SH-SY5Y (cell line): ENCODE measurements around the gene HSBP1L1.

Source experiments
- GATA2 ChIP-seq: IDR thresholded peaks from 2 replicates; pipeline ENCODE4 v1.6.1; 2011; ENCODE audit warnings: mild to moderate bottlenecking, low read depth, low read length
- GATA3 ChIP-seq: IDR thresholded peaks from 2 replicates; pipeline ENCODE4 v1.6.1; 2011; ENCODE audit warnings: low read depth, mild to moderate bottlenecking, low read length, moderate library complexity

The HSBP1L1 gene

DNA sequence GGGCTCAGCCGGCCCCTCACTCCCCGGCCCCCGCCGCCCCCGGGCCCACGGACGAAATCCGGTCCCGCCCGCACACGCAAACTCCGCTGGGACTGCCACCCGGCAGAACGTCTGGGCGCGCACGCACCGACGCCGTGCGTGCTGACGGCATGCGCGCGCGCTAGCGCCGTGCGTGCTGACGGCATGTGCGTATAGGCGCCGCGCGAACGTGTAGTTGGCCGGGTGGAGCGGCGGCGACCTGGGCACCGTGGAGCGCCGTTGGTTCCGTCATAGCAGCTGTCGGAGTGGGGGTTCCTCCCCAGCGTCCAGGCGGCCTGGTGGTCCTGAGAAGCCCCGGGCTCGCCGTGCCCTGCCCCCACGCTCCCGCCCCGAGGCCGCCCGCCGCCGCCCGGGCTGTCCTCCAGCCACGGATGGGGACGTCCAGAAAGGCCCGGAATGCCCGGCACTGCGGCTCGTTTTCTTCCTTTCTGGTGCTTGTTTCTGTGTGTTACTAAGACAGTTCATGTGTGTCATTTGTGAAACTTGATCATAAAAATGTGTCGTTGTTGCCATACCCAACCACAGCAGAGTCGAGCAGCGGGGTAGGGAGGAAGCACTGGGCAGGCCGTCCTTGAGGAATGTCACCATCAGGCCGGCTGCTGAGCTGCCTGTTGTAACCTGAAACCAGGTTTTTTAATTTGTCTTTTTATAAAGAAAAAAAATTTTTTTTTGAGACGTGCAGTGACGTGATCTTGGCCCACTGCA is 24.2 kb downstream of the HSBP1L1 start, which contains the start of gene TXNL4A:
TXNL4A (minus strand) TSS at position 113 of the 744 bp plus-strand sequence. CDS start 171 bp downstream, outside the sequence.
- TF ChIP-seq GATA2, result no peak
- no peak for TF ChIP-seq GATA3

DNA sequence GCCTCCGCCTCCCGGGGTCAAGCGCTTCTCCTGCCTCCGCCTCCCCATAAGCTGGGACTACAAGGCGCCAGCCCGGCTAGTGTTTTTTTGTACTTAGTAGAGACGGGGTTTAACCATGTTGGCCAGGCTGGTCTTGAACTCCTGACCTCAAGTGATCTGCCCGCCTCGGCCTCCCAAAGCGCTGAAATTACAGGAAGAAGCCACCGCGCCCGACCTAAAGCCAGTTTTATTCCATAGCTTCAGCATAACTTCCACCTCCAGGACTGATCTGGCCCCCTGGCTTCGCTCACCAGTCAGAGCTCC is 24.7 kb downstream of the HSBP1L1 start:
- TF ChIP-seq GATA2 (no peak), GATA3 (no peak)

DNA sequence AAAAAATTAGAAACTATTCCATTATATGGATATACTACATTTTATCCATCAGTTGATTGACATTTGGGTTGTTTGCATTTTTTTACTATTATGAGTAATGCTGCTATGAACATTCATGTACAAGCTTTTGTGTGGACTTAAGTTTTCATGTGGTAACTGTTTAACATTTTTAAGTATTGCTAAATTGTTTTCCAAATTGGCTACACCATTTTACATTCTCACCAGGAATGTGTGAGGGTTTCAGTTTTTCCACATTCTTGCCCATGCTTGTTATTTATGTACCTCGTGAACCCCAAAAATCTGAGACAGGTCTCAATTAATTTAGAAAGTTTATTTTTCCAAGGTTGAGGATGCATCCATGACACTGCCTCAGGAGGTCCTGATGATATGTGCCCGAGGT is 27.1 kb downstream of the HSBP1L1 start:
- TF ChIP-seq GATA3 (no peak), GATA2 (no peak)

DNA sequence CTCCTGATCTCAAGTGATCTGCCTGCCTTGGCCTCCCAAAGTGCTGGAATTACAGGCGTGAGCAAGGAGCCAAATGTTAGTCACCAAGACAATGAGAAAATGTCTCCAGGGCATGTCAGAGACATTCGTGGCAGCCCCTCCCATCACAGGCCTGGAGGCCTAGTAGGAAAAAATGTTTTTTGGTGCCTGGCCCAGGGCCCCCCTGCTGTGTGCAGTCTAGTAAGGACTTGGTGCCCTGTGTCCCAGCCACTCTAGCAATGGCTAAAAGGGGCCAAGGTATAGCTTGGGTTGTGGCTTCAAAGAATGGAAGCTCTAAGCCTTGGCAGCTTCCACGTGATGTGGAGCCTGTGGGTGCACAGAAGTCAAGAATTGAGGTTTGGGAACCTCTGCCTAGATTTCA is 36.4 kb downstream of the HSBP1L1 start:
- TF ChIP-seq GATA2 (no peak), GATA3 (no peak)

DNA sequence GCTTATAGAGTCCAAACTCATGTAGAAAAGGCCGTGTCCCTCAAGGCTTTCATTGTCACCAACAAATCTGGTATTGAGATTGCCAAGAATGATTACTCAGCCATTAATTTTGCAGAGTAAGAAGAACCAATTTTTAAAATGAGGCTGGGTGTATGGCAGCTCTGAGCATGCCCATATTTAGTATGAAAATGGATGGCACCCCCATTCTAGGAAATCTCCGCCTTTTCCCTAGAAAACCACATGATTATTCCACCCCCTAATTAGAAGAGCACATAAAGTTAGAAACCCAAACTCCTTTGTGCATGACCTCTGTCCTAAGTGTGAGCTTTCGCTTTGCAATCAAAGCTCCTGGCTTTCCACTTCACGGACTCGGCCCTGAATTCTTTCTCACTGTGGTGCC is 38.0 kb downstream of the HSBP1L1 start:
- TF ChIP-seq GATA3, result no peak
- no peak for TF ChIP-seq GATA2

DNA sequence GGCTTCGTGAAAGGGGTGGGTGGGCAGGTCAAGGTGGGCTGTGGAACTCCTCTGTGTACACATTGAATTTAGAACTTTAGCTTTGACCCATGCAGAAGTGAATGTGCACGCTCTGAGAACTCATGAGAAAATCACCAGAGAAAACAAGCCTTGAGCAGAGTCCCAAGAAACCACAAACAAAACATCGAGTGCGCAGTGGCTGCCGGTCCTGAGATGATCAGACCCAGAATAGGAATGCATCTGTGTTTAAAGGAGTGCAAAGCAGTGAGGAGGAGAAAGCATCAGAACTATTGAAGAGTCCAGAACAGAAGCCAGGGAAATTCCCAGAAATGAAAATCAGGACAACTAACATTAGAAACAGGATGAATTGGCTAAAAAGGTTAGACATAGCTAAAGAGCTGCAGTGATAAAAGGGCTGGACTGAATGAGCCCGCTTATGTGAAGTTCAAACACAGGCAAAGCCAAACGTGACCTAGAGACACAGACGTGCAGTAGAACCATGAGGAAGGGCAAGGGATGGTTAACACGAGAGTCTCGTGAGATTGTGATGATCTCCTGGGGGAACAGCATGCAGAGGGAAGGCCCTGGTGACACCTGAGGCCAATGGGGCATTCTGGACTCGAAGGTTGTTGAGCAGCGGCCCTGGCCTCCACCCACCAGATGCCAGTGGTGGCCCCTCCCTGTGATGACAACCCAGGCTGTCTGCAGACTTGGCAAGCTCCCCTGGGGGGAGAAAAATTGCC is 40.3 kb downstream of the HSBP1L1 start:
- TF ChIP-seq GATA3 (no peak), GATA2 (no peak)

DNA sequence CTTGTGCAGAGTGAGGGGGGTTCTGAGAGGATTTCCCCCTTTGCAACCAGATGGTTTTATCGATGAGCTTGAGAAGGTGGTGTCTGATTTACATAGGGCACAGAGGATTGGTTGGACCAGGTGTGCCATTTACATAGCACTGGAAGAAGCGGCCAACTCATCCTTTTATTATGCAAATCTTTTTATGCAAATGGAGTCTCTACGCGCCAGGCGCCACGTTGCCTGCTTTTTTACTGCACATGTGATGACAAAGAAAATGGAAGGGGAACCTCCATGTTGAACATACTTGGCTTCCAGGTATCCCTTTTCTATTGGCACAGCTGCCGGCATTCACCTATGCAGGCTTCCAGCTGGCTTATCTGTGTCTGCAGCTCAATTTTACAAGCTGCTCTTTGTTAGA is 42.3 kb downstream of the HSBP1L1 start:
- TF ChIP-seq GATA2 (no peak), GATA3 (no peak)

DNA sequence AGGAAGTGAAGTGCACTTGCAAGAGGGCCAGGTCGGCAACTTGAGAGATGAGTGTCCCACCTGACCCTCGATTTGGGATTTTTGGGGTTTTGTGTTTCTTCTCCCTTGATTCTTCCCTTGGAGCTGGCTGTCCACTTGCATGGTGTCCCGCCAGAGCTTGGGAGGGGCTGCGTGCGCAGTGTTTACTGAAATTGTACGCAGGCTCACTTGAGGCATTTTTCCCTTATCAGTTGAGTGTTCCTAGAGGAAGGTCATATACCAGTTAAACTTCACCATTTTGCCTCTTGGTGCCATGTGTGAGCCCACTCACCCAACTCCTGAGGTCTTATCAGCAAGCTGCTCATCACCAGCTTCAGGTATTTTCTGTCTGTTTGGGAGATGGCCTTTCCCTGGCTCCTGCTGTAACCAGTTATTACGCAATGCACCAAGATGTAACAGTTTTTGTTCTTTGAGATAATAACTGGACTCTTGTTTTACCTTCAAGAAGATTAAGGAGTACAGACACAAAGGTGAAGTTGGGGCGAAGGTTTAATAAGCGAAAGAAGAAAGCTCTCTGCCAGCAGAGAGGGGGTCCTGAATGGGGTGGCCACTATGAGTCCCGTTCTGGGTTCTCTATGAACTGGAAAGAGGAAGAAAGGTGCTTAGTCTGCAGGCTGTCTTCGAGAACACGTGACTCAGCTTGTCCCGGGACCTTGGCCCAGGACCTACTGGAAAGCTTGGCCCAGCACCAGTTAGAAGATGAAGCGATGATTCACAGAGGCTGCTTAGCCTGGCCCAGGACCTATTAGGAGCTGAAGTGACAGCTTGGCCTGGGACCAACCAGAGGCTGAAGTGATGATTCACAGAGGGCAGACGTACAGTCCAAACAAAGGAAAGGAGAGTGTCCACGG is 45.5 kb downstream of the HSBP1L1 start:
- no peak for TF ChIP-seq GATA3
- no peak for TF ChIP-seq GATA2

DNA sequence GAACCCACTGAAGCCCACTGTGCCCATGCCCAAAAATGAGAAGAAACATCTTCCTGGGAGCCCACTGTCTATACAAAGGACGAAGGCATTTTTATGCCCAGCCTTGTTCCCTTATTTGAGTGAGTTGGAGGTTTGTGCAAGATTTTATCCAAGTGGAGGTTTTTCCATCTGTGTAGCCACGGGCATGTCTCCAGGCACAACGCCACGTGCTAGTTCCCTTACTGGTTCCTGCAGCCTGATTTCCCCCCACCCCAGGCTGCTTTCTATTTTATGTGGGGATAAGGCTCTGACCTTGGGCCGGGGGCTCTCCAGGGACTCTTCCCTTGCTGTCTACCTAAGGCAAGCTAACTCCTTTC is 46.1 kb downstream of the HSBP1L1 start:
- no peak for TF ChIP-seq GATA3
- TF ChIP-seq GATA2, result no peak

DNA sequence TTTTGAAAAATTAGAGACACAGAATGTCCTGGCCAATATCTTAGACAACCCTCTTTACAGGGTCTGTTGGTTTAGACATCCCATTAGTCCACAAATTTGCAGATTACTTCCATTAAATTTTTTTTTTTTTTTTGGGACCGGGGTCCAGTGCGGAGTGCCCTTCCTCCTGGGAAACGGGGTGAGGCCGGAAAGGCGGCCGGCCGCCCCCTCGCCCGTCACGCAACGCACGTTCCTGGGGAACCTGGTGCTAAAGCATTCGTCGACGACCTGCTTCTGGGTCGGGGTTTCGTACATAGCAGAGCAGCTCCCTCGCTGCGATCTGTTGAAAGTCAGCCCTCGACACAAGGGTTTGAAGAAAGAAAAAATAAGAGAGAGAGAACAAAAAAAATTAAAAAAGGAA is 48.3 kb downstream of the HSBP1L1 start:
- TF ChIP-seq GATA3 (no peak), GATA2 (no peak)
